ENCODE measurements around the gene TRAK1.

The TRAK1 gene

DNA sequence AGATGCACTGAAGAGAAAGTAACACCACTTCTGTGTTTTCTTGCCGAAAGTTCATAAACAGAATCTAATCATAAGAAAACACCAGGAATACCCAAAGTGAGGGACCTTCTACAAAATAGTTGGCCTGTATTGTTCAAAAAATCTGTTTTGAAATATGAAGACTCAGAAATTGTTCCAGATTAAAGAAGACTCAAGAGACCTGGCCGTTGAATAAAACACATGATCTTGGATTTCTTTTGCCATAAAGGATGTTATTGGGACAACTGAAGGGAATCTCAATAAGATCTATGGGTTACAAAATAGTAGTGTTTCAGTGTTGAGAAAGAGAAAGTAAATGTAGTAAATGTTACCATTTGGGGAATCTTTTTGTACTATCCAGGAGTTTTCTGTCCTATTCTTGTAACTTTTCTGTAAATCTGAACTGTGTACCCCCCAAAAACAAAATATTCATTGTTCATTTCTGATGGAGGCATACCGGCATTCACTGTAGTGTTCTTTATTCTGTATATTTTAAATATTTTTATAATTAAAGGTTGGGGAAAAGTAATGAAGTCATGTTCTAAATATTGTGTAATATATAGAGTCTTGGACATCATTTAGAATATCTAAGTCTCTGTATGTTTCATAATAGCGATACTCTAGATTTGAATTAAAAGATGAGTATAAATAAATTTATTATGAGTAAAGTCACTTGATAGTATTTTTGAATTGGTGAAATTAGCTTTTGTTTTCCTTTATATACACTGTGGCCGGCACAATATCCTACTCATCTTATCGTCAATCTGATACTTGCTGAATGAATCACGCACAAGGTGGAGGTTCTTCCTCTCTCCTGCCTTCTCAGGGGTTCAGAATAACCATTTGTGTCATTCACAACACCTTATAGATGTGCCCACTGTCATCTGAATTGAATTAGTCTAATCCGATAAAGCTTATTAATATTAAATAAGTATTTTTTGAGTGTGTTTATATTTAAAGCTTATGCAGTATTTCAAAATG lies 66.7 kb downstream of the TRAK1 start:
- DNase-seq (ENCODE audit: low spot score), result no peak

DNA sequence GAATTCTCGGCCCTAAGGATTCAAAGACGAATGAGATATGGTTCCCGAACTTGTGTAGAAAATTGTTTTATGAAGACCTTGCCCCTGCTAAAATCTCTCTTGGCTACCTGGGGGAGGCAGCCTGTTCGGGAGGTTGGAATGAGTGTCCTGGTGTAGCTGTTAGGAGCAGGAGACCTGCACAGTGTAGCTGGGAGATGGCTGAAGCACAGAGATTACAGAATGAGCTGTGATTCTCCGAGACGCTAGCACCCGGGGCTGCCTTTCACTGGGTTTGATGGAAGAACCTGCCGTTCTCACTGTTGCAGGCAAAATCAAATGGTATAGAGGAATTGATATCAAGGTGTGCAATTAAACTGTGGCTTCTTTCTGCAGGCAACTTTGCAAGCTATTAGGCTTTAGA lies 68.0 kb downstream of the TRAK1 start:
- no peak for DNase-seq (ENCODE audit: low spot score)

DNA sequence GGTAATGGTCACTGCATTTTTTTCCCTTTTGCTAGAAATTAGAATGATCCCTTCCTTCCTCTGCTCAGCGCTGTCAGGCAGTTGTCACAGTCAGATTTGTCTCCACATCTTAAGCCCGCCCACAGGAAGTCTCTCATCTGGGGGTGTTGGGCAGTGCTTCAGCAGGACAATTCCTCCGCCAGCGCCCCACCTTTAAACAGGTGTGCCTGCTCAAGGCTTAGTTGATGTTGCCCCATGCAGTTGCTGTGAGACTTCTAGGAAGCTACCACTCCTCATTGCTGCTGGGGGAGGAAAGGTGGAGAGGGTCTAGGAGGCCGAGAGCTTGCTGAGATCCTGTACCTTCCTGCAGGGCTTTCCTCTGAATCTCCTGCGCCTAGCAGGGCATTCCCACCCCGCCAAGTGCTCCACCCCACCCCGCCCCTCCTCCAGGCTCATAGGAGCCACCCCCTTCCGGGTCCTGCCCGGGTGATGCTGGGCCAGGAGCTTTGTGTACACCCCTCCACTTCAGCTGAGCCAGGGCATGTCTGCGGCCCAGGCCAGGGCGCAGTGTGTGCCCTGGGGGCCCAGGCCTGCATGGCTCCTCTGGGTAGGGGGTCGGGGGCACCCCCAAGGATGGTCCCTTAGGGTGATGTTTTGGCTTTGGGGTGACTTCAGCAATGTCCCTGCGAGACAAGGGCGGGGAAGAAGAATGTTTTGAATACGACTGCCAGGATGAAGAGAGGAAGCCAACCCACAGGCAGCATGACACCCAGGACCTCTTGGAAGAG lies 68.7 kb downstream of the TRAK1 start:
- no peak for DNase-seq (ENCODE audit: low spot score)

DNA sequence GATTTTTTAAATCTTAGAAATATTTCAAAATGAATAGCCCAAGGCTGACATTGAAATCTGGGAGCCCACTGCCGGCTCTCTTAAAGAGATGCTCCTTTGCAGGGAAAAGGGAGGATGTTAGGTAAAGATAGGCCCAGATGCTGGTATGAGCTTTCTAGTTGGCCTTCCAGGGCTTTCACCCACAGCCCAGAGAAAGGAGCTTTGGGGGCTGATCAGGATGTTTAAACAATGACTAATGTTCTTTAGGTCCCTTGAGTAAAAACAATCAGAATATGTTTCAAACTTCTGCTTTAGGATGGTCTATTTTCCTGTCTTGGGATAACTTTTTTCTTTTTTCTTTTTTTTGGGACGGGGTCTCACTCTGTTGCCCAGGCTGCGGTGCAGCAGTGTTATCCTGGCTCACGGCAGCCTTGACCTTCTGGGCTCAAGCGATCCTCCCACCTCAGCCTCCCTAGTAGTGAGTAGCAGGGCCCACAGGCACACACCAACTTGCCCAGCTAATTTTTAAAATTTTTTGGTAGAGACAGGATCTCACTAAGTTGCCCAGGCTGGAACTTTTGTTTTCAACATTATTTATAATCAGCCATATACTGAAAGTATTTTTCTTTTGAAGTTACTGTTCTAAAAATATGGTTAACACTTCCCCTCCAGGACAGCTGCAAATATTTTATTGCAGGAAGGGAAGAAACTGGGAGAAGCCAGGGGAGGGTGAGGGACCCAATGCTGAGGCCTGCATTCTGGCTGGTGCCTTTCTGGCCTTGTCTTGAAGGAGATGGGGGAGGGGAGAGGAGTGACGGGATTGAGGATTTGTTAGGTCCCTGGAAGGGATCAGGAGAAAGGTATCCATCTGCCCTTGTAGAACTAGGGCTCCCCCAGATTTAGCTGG lies 70.1 kb downstream of the TRAK1 start:
- no peak for DNase-seq (ENCODE audit: low spot score)

DNA sequence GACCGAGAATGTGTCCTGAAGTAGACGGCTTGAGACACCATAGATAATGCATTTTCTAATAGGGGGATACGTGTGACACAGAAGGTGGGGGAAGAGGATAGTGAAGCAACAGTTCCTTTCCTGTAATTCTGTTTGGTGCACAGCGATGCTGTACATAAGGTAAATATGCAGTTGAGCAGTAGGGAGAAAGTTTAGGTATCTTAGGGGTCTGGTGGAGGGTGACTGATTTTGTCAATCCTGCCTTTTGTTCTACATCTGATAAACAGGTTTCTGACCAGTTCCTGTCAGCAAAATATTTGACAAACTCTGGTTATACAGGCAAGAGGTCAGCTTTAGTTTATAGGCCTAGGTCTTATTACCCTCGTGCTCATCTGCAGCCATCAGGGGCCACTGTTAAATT lies 71.3 kb downstream of the TRAK1 start:
- no peak for DNase-seq (ENCODE audit: low spot score)

DNA sequence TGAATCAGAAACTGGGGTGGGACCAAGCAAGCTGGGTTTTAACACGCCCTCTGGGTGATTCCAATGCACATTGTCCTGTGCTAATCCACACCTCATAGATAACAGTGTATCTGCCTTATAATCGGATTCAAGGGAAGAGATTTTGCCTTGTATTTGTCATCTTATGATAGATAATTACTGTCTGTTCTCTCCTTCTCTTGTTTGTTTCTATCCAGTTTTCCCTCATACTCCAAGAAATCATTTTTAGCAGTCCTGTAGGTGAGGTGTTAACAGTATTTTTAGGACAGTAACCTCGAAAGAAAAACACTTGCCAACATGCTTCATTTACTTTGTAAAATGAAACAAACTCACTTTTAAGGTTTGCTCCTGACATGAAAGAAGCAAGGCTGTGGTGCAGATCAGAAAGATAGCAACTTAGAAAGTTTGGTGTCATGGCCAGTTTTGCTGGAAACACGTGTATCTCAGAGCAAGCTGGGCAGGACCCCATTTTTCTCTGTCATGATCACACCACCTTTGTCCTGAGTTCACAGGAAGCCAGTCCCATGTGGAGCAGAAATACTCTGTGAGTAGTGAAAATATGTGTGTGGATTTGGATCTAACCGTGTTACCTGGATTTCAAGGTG lies 72.6 kb downstream of the TRAK1 start:
- no peak for DNase-seq (ENCODE audit: low spot score)

DNA sequence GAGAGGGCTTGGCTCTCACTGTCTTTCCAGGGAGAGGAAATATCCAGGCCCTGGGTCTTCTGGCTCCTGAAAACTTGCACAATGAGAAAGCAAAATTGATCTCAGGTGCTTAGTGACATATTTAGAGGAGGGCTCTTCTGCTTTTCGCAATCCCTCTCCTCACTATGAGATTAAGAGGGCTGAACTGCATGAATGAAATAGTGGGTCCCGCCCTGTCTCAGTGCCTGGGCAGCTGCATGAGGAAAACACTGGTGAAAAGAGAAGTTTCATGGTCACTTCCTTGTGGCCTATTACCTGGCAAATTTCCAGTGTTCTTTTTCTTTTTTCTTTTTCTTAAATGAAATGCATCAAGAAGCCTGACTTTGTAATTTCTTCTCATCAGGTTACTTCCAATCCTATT lies 73.5 kb downstream of the TRAK1 start:
- no peak for DNase-seq (ENCODE audit: low spot score)

DNA sequence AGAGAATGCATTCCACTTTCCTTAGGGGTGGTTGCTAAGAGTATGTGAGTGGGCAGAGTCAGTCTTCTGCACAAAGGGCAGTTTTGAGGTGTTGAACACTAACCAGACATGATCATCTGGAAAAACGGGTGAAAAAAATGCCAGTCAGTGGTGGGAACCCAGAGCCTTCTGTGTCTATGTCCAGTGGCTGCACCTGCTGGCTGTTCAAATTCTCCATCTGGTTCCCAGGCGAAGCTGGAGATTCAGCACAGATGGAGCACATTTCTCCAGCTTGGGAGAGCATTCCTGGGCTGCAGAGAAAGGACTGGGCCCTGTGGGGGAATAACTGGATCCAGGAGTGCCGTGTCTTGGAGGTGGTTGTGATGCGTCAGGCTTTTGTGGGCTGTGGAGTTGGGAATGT lies 74.1 kb downstream of the TRAK1 start:
- no peak for DNase-seq (ENCODE audit: low spot score)

DNA sequence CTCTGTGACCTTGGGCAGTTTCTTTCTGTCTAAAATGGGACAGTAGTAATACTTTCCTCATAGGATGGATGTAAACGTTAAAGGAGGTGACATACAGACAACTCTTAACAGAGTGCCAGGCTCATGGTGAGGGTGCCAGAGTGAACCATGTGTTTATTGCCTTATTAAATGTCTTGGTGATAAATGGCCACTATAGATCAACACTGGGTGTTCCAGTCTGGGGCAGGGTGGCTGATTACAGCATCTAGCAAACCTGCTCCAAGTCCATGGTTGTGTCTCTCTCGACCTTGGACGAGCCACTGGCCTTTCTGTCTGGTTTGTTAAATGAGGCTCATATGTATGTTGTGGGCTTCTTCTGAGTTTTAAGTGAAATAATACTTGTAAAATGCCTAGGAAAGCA lies 75.1 kb downstream of the TRAK1 start:
- DNase-seq (ENCODE audit: low spot score), result no peak

DNA sequence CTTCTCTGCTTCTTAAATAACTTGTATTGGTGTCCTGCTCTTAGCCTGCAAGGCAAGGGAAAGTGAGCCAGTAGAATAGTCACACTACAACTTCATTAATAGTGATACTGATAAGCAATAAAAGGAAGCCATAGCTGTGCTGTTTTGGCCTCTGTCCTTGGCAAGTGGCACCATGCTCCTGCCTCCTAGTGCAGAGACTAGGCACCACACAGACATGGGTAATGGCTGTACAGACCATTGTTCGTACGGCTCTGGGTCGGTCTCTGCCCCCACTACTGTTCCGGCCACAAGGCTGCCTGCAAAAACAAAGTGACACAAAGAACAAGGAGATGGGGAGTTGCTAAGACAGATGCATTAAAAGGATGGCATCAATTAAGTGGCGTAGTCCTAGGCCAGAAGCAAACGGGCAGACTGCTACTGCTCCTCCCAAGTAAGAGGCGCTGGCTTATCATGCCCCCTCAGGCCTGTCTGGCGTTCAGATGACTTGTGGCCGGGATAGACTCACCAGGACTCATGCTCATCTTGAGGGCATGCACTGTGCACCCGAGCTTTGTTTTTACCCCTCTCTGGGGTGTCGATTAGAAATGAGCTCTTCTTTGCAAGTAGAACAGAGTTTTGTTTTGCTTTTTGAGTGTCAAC lies 75.6 kb downstream of the TRAK1 start:
- no peak for DNase-seq (ENCODE audit: low spot score)

DNA sequence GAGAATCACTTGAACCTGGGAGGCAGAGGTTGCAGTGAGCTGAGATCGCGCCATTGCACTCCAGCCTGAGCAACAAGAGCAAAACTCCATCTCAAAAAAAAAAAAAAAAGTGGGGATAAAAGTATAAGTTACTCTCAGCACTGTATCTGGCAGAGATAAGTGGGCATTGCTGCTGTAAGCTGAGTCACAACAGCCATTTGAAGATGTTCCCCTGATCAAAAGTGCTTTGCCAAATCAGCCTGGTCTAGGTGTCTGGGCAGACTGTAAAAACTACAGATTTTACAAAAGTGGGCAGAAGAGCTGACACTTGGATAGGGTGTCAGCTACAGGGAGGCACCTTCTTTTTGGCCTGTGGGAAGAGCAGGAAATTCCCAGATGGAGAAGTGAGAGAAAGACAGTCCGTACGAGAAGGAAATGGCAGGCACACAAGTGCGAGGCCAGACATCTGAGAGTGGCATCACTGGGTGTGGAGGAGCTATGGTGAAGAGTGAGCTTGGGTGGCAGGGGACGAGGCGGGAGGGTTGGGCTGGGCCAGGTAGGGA lies 78.5 kb downstream of the TRAK1 start:
- no peak for DNase-seq (ENCODE audit: low spot score)

DNA sequence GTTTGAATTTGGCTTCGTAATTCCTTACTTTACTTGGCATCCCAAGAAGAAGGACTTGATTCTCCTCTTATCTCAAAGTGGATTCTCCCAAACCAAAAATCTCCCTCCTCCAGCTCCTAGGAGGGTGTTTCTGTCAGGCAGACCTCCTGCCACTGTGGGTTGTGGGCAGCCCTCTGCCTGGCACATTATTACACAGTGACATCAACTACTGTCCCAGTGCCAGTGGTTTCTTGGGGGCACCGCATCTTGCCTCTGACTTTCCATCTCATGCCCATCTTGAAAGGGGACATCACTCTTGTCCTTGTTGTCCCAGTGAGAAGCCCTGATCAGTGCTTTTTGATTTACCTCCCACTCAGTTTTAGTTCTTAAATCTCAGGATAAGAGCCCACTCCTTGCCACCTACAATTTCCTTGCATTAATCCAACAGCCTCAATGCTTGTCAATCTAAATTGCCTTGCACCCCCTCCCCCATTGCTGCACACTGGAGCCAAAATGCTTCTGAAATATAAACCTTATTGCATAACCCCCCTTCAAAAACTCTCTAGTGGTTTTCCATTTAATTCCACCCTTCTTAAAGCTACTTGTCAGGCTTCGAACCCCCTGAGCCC lies 81.0 kb downstream of the TRAK1 start:
- no peak for DNase-seq (ENCODE audit: low spot score)

DNA sequence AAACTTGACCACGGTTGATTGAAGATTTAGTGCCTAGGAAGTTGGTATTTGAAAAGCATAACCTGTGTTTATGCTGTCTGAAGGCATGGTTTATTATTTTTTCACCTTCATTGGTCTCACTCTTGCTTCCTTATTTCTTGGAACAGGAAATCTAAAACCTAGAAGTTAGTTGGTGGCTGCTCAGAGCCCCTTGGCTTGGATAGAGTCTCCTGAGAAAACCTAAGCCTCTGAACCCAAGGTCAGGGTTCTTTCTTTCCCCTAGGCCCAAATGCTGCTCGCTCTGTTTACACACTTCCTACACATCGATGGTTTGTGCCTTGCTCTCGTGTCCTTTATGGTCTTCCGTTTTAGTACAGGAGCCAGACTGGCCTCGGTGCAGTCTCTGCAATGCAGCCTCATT lies 82.2 kb downstream of the TRAK1 start:
- DNase-seq (ENCODE audit: low spot score), result no peak

DNA sequence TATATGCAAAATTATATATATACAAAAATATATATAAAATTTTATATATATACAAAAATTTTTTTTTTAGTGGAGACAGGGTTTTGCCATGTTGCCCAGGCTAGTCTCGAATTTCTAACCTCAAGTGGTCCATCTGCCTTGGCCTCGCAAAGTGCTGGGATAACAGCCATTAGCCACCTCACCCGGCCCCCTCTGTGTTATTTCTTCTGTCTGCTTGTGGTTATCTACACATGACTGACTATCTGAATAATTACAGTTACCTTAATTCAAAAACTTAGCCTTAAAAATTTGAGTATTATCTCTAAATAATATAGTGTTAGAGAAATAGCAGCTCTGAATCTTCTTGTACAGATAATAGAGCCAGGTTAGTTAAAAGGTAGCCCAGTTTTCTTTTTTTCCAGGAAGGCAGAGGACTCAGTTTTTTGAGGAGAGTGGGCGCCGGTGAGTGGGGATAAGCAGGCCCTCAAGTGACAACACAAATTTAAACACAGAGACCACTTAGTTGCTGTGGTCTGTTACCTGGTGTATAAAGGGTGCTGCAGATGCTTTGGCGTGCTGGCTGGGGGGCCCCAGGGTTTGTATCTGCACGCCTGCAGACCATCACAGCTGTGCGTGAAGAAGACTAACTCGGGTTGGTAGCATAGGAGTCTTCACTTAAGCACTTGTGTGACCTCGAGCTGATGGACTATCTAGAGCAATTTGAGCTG lies 83.7 kb downstream of the TRAK1 start:
- DNase-seq (ENCODE audit: low spot score), result no peak

DNA sequence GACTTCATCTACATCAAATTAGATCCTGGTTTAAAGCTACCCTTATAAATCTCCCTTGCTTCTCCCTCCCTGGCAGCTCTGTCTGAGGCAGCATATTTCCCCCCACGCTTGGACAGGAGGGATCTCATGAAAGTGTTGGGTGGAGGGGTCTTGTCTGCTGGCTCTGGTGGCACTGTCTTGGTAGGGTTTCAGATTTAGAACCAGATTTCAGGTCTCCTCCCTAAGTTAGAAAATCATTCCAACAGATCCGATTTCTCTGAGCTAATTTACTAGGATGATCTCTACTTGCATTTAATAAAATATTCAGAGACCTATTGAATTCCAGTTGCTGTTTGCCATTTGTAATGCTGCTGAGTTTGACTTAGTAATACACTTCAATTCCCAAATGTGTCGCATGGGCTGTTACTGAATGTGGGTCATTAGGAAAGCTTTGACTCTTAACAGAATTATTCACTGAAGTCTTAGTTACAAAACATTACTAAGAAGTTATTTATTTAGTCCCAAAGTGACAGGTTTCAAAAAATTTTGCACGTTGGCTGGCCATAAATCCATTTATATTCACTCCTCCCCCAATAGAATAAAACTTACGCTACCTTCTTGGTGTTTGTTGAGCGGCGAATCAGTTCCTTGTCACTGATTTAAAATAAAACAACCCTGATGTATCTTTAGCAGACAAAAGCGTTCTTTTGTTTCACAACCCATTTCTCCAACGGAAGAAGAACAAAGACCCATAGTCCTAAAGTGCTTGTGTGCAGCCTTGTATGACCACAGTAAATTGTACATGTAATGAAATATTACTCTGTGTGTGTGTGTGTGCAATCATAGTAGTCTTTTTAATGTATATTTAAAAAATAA lies 84.5 kb downstream of the TRAK1 start:
- no peak for DNase-seq (ENCODE audit: low spot score)

DNA sequence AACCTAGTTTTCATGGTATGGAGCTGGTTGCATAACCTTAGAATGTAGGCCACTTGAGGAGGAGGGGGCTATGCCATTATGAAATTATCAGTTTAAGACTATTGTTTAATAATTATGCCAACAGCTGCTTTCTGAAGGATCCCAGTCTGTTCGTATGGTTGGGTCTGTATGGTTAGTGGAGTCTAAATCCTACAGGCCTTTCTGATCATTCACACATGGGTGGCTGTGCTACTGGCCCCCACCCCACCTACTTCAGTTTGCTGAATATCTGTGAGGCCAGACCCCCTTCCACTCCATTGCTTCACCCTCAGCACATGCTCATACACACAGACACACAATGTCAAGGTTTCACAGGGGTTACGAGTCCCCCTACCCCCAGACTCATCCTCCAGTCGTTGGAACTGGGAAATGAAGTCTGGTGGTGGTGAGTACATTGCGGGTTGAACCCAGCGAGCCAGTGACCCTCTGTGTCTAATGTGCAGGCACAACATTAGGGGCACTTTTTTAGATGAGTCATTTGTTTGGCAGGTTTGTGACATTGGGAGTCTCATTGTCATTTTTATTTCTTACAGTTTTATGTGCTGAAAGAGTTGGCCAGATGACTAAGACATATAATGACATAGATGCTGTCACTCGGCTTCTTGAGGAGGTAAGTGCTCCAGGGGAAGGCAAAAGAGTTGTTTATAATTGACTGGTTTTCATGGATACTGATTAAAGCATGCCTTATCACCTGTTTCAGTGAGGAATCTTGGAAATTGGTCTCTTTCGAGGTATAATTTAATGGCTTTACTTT lies 85.3 kb downstream of the TRAK1 start:
- DNase-seq (ENCODE audit: low spot score), result no peak

DNA sequence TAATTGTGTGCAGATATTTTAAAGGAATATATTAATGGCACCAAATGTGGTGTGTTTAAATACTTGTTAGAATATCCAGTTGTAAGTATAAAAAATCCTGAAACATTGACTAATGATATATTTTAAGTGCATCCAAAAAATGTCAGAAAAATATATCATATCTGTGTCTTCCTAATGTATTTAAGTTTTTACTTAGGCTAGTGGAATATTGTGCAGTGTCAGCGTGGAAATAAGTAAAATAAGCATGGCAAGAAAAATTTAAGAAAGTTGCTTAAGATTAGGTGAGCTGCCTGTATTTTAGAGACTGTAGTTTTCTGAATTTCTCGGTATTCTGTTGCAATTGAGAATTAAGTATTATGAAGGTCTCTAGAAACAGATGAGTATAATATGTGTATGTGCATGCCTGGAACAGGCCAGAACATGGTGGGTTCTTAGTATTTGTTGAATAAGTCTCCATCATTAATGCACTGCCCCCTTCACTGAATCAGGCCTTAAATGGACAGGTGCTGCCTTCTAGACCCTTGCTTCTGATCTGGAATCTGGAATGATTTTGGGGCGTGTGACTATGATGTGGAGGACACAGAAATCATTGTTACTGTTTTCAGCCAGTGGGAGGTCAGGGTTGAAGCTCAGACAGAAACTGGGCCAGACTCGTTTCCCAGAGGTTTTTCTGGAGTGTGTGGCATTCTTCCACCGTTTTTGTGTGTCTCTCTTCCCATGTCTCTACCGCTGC lies 86.1 kb downstream of the TRAK1 start:
- DNase-seq (ENCODE audit: low spot score), result no peak

DNA sequence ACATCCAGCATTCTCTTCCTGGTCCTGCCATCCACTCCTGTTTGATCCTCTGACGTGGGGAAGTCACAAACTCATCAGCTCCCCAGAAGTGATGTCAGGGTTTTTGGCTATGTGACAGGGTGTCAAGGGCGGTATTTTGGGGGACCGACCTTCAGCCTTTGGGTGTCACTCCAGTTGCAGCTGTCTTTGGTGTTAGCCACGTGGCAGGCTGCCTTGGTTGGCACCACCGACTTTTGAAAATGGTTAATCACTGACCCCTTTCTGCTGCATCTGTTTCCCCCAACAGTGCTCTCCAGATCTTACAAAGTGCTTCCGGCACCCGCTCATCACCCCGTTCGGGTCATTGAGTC lies 86.6 kb downstream of the TRAK1 start:
- DNase-seq (ENCODE audit: low spot score), result no peak

All from HuH-7 (cell line).